ENCODE measurements around the gene ADARB2.

The ADARB2 gene

DNA sequence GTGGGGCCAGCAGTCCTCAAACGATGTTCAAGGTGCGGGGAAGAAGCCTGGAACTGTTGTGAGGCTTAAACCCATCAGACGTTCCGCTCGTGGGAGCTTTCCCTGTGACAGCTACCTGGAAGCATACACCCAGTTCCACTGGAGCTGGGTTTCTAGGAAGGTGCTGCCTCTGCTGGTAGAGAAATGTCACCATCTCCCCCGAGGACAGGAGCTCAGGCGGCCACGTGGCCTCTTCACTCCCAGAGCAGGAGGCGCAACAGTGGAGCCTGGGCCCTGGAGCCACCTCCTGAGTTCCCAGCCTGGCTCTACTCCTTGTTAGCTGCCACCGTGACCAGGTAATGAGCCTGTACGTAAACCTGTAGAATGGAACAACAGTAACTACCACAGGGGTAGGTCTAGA, 156.1 kb downstream of the ADARB2 start:
- no peak for DNase-seq

DNA sequence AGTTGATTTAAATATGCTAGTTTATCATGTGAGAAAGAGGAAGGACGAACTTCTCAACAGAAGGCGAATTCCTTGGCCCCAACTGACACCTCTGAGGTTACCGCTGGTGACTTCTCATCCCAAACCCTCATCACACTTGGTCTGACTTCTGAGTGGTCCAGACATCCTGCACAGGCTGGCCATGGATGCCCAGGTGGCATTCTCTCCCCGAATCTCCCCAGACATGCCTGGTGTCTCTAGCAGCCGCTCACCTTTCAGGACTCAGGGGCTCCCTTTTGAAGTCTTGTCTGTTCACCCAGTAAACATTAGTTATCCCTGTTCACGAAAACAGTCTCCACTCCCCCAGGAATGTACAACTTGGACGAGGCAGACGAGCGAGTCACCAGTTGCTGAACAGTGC, 157.7 kb downstream of the ADARB2 start:
- DNase-seq, result no peak

DNA sequence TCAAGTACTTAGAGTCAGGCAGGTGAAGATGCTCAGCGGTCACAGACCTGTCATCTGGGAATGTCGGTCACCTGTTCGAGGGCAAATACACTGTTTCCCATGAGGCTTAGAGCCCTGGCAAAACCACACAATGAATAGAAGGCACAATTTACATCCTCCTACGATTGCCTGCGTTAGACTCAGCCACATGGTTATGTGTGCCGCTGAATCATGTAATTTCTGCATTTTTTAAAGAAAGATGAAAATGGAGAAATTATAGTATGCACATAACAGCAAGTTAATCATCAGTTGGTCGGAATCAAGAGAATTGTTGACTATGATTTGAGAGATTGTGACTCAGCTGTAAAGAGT, 158.2 kb downstream of the ADARB2 start:
- no peak for DNase-seq

DNA sequence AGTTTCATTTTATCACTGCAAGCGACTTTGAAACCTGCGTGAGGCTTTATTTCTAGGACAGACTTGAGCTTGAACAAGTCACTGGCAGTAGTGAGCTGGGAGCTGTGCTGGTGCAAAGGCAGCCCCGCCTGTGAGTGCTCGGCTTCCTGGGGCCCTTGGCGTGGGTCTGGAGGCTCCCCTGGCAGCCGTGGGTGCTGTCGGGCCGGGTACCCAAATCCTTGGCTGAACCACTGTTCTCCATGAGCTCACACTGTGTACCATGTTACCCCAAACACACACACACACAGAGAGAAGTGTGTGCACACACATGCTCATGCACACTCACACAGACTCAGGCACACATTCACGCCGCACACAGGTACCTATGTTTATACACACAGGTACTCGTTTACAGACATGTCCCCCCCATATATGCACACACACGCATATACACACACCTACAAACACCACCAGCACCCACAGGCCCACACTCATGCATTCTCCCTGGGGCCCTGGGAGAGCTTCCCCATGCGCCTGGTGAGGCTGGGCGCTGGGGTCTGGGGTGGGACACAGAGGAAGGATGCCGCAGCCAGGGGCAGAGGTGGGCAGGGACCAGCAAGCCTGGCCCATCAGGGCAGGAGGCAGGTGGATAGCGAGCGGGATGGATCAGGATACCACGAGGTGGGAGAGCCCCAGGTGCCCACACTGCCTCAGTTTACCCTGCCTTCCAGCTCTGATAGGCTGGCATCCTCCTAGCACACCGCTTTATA, 158.8 kb downstream of the ADARB2 start:
- no peak for DNase-seq

DNA sequence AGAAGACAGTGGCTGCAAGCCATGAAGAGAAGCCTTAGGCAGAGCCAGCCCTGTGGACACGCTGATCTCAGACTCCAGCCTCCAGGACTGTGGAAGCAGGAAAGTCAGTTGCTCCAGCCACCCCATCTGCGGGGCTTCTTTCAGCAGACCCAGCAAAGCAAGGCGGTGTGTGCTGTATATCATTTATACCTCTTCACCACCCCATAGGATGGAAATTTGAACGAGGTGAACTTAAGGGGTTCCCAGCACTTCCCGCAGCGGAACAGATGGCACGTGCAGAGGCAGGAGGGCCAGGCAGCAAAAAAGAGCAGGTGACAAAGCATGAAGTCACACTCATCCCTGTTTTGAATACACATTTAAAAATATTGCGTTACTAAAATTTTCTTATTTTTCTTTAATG, 159.4 kb downstream of the ADARB2 start:
- DNase-seq, result no peak

DNA sequence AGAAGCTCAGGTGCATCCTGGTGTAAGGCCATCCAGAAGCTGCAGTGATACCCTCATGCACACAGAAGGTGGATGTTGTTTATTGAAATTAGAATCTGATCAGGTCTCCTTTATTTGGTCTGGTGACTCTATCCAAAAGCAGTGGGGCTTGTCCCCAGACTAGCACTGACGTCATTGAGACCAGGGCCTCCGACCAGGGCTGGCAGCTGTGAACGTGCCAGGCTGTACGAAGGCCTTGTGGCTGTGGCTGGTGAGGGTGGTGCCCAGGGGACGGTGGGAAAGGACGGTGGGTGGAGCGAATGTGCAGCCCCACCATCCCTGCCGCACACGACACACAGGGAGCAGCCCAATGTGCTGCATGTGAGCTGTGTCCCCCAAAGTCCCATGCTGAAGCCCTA, 160.0 kb downstream of the ADARB2 start:
- DNase-seq, result no peak

DNA sequence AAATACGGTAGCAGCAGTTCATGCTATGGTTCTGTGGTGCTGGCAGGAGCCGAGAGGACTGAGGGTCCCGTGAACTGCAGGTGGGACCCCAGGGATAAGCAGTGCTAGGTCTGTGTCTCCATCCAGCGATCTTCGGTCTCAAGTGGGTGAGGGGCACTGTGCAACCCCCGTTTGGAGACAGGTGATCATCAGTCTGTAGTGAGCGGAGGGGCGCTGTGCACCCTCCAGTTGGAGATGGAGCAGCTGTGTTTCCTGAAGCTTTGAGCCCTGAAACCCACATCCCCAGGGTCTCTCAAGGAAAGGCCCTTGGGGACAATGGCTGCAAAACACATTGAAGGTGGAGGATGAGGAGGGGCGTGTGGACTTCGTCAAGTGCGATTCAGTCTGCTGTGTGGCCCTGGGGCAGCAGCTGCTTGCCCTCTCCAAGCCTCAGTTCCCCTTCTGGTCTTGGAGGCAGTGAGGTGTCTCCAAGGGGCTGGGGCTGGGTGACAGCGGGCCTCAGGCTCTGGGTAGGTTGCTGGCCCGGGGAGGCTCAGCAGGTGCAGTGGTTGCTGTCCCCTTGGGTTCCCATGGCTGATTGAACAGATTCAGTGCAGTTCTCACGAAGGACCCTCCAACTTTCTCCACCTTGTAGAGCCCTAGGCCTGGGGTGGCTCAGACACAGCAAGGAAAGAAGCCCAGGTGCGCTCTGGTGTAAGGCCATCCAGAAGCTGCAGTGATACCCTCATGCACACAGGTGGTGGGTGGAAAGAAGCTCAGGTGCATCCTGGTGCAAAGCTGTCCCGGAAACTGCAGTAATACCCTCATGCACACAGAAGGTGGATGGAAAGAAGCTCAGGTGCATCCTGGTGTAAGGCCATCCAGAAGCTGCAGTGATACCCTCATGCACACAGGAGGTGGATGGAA, 160.6 kb downstream of the ADARB2 start:
- DNase-seq, result no peak

DNA sequence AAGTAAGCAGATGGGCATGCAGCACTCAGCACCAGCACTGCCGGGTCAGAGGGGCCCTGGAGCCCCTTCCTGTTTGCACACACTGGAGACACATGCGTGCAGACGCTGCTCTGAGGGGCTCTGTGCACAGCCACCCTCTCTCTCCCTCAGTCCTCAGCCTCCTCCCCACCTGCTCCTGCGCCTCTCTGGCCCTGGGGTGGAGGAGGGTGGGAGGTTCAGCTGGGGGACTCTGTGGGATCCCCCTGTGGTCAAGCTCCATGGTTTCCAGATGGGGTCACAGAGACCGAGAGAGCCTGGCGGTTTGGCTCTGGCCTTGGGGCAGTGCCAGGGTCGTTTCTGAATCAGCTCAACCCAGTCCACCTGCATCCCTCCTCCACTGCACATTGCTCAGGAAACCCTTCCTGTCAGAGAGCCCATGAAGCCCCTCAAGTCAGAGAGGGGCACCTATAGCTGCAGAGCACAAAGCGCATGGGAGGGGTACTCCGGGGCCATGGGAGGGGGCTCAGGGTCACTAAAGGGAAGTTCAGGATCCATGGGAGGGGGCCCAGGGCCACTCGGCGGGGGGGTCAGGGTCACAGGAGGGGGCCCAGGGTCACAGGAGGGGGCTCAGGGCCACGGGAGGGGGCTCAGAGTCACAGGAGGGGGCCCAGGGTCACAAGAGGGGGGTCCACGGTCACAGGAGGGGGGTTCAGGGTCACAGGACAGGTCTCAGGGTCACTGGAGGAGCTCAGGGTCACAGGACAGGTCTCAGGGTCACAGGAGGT, 161.7 kb downstream of the ADARB2 start:
- no peak for DNase-seq

DNA sequence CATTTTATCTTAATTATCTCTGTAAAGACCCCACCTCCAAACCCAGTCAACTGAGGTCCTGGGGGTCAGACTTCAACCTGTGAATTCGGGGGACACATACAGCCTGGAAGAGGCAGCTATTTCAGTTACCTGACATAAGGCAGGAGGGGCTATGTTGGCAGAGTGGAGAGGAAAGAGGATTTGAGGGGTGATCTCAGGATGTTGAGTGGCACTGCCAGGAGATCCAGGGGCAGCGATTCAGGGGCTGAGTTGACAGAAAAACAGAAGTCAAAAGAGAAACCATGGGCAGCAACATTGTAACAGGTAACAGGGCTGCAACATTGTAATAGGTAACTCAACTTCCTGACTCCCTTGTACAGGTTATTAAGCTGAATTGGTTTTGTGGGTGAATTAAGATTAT, 162.6 kb downstream of the ADARB2 start:
- DNase-seq, result no peak

DNA sequence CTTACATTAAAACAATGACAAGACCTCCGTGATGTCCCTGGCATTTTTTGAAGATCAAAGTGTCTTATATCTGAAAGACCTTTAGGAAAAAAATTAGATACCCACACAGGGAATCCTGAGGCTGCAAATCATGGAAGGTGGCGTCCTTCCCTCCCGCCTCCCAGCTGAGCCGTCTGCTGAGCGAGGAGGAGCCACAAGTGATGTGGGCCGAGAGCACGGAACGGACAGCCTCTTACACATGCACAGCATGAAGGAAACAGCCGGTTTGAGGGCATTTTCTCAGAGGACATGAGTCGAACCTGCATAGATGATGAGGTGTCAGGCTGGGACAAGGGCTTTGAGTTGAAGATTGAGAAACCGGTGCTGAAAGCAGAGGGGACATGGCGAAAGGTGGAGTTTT, 163.3 kb downstream of the ADARB2 start:
- DNase-seq, result peak; percentile 1

DNA sequence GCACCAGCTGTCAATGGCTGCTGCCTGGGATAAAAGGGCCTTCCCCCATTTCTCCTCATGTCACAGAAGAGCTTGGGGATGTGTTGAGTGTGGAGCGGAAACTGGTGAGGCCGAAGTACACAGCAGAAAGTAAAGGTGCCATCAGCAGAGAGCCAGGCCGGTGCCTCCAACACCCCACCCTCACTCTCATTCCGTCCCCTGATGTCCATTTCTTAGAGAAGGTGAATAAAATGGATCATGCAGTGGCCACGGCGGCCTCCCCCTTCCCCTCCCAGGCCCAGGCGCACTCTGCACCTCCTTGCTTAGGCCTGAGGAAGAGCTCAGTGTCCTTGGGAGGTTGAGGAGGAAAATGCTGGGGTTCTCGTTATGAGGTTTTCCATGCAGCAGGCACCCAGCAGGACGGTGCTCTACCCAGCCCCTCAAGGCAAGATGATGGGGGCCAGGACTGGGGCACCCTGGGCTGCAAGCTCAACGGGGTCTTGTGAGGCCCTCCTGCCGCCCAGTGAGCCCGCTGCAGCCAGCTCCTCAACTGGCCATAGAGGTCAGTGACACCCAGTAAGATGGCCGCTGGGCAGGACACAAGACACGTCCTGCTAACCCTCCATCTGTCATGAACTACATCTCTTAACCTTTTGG, 163.9 kb downstream of the ADARB2 start:
- DNase-seq, result no peak

DNA sequence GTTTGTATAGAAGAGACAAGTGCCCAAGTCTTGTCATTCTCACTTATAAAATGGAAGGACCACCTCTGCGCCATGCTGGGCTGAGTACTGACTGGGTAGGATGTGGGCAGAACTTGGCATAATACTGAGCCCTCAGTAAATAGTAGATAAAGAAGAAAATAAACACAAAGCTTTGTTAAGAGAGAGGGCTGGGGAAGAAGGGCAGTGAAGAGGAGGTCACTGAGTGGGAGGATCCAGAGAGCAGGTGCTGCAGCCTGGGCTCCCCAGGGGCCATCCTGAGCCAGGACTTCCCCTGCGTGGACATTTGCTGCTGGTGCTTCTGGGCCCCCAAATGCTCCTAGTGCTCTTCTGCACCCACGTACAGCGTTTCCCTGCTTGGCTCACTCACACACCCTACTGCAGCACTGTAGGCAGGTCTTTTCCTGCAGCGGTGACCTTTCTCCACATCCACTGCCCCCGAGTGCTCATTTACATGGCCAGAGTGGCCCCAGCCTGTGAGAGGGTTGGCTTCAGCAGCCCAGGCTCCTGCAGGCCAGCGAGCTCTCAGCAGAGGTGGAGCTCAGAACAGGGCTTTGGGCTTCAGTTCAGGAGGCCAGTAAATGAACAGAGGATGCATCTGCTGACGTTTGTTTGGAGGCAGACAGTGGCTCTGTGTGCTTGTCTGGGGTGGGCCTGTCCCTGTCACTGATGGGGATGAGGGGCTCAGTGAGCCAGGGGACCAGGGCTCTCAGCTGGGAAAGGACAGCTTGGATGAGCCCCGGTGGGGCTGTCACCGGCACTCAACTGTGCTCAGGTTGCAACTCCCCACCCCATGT, 164.6 kb downstream of the ADARB2 start:
- DNase-seq, result no peak

DNA sequence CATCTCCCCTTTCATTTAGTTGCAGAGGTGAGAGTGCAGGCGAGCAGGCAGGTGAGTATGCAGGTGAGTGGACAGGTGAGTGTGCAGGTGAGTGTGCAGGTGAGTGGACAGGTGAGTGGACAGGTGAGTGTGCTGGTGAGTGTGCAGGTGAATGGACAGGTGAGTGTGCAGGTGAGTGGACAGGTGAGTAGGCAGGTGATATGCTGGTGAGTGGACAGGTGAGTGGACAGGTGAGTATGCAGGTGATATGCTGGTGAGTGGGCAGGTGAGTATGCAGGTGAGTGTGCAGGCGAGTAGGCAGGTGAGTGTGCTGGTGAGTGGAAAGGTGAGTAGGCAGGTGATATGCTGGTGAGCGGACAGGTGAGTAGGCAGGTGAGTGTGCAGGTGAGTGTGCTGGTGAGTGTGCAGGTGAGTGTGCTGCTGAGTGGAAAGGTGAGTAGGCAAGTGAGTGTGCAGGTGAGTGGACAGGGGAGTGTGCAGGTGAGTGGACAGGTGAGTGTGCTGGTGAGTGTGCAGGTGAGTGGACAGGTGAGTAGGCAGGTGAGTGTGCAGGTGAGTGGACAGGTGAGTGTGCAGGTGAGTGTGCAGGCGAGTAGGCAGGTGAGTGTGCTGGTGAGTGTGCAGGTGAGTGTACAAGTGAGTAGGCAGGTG, 165.6 kb downstream of the ADARB2 start:
- no peak for DNase-seq

DNA sequence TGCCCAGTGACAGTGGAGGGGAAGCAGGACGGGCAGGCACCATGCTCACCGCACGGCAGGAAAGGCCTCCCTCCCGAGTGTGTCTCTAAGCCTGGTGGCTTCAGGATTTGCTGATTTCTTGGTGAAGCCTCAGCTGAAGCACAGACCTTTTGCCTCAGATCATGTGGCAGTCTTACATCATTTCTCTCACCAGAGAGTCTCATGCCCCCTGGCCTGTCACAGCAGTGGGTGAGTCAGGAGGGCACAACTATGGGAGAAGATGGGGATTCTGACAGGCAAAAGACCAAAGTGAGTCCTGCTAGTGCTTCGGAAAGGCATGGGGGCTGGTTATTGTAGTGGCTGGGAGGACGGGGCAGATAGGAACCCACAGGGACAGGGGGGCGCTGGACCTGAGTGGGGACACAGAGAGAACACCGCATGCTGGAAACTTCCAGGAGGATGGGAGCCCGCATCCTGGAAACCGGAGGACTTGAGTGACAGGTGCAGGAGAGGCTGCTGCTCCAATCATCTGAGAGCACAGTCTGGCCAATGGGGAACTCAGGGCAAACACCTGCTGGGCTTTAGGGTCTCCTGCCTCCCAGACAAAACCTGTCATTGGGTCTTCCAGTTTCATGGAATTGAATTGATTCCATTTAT, 166.8 kb downstream of the ADARB2 start:
- no peak for DNase-seq

DNA sequence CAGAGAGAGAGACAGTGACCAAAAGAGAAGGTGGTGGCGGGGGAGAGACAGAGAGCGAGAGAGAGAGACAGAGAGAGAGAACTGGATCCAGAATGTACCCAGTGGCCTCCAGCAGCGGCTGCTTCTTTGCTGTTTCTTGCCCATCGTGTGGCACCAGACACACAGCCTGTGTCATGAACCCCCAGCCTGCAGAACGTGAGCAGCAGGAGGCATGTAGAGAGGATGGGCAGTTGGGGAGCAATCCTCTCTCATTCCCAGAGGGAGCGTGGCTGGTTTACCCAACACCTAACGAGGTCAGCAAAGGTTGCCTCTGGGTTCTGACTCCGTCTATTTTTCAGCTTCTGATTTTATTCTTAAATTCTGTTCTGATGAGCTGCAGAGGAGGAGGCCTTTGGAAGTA, 168.1 kb downstream of the ADARB2 start:
- no peak for DNase-seq

DNA sequence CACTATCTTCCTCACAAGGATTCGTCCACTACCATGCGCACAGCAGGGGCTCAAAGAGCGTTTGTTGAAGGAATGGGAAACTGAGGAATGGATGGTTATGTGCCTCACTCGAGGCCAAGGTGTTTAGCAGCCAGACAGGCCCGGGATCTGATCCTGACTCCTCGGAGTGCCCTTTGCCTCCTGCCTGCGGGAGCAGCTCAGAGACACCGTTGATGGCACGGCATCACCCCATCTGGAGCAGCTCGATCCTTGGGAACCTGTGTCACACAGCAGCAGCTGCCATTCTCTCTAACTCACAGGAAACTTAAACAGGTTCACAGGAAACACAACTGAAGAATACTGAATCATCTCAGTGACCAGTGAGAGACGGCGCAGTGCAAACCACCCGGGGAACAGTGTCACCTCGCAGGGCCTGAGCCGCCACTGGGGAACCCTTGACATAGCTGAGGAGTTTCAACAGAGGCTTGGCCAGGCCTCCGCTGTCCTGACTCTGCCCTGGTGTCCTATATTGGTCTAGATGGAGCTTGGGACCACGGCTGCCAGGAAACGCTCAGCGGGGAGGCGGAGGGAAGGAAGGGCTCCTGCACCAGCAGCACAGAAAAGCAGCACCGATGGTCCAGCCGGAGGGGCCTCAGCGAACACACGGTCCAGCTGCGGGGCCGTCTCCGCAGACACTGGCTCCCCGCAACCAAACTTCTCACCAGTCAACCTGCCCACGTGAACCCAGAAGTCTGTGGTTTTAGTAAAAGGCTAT, 169.4 kb downstream of the ADARB2 start:
- no peak for DNase-seq

DNA sequence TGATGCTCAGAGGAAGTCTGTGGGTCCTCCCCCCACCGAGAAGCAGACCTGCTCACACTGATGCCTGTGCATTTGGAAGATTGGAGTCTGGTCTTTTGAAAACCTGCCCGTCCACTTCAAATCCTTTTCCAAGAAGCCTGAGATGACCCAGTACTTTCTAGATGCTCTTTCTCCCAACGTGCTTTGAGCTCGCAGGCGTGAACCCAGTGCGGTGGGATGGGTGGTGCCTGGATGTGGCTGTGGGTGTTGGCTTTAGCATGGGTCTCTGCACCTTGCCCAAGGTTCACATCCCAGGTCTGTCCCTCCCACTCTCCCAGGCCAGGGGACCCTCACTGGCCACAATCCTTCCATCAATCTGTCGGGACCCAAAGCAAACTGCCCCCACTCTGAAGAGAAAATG, 170.2 kb downstream of the ADARB2 start:
- peak; percentile 34 for DNase-seq

DNA sequence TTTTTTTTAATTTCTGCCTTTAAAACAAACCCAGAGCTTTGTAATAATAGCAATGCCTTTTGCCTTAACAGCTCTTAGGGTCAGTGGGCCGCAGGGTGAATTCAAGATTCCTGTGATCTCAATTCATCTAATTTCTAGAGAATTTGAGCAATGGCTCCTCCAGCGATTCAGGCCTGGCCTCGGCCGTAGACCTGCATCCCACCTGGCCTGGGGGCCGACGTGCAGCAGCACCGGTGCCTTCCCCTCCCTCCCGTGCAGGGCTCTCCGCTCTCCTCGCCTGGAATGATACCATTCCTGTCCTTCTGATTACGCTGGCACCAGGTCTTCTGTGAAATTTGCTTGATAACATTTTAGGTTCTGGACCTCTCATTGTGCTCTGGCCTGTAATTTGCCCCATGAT, 172.5 kb downstream of the ADARB2 start:
- DNase-seq, result no peak

DNA sequence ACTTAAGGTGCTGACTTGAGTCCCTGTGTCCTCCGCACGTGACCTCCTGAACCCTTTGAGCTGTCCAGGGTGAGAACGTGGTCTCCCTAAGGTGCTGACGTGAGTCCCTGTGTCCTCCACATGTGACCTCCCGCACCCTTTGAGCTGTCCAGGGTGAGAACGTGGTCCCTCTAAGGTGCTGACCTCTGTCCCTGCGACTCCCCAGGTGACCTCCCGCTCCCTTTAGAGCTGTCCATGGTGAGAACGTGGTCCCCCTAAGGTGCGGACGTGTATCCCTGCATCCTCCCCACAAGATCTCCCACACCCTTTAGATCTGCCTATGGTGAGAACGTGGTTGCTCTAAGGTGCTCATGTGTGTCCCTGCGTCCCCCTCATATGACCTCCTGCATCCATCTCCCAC, 174.3 kb downstream of the ADARB2 start:
- DNase-seq, result no peak

DNA sequence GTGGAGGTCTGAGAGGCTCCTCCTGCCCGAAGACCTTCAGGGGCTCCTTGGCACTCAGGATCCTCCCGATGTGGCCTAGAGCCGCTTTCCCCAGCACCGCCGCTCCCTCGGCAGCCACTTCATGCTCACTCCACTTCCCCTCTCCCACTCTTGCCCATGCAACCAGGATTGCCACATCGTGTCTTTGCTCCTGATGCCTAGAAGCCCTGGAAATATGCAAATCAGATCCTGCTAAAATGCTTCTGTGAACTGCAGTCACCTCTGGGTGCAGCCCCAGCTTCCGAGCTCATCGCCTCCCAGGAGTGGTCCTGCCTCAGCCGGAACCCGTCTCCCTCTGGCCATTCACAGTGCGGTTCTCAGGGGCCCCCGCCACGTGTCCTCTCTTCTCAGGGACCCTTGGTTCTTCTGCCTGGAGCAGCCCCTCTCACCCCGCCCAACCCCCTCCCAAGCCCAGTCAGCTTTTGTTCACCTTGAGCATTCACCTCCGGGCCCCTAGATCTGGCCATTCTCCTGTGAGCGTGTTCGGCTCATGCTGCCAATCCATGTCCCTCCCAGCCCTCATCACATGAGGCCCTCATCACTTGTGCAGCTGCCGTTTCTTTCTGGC, 175.5 kb downstream of the ADARB2 start:
- DNase-seq, result no peak
